Measurements from ENCODE around the gene THSD4.

- TF ChIP-seq, protein P1, sequence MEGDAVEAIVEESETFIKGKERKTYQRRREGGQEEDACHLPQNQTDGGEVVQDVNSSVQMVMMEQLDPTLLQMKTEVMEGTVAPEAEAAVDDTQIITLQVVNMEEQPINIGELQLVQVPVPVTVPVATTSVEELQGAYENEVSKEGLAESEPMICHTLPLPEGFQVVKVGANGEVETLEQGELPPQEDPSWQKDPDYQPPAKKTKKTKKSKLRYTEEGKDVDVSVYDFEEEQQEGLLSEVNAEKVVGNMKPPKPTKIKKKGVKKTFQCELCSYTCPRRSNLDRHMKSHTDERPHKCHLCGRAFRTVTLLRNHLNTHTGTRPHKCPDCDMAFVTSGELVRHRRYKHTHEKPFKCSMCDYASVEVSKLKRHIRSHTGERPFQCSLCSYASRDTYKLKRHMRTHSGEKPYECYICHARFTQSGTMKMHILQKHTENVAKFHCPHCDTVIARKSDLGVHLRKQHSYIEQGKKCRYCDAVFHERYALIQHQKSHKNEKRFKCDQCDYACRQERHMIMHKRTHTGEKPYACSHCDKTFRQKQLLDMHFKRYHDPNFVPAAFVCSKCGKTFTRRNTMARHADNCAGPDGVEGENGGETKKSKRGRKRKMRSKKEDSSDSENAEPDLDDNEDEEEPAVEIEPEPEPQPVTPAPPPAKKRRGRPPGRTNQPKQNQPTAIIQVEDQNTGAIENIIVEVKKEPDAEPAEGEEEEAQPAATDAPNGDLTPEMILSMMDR (conservative IDR thresholded peaks at IDR 0.05; ENCODE audit: low read length): no peak
- TF ChIP-seq EZH2phosphoT487 (IDR thresholded peaks at IDR 0.05; ENCODE audit: borderline replicate concordance): no peak
Measured at GRCh38 chr15:71634820-71635560, 519.7 kb downstream of the THSD4 start.

Data from Loucy (cell line).